Heart left ventricle (tissue), 16 donors: Measurements from ENCODE around the gene TMEM165. TPM values are rescaled to one million over a fixed set of nuclear protein-coding genes. Genes with fewer than 3 reads are reported as not detected.
"Not testable (repeated sequence)": the region's sequence is repeated elsewhere in the genome, so short reads cannot be mapped to it uniquely, and the experiment has no call there.

Experiments
- ATAC-seq, 4 donors: fragments of 200-7000 bp; cut with Tn5 transposase; one replicate each; pipeline ENCODE4 v1.9.1; 2020 to 2022; ENCODE audit warnings: moderate library complexity in 4 of 4, mild to moderate bottlenecking in 3 of 4, moderate number of reproducible peaks in 1 of 4
- DNase-seq, 5 donors: peaks; one replicate each; pipeline ENCODE4 v3.0.0-alpha.2; 2020
- H3K27ac ChIP-seq, 12 donors: fragments of 200-600 bp; sonication (generic) in 4 of 12; one replicate each; pipeline versions ENCODE4 v1.5.0 to v1.8.0; 2016 to 2022; ENCODE audit warnings: mild to moderate bottlenecking in 2 of 12
- H3K27me3 ChIP-seq, 9 donors: fragments of 200-600 bp; sonication (generic) in 2 of 9; one replicate each; pipeline versions ENCODE4 v1.5.1 to v1.8.0; 2016 to 2022; ENCODE audit warnings: mild to moderate bottlenecking in 3 of 9
- H3K36me3 ChIP-seq, 9 donors: fragments of 200-600 bp; sonication (generic) in 2 of 9; one replicate each; pipeline versions ENCODE4 v1.5.0 to v1.8.0; 2018 to 2022; ENCODE audit warnings: mild to moderate bottlenecking in 2 of 9
- H3K4me1 ChIP-seq, 12 donors: fragments of 200-600 bp; sonication (generic) in 4 of 12; one replicate each; pipeline versions ENCODE4 v1.5.0 to v1.8.0; 2016 to 2022; ENCODE audit warnings: mild to moderate bottlenecking in 3 of 12
- H3K4me3 ChIP-seq, 12 donors: fragments of 200-600 bp; sonication (generic) in 4 of 12; one replicate each; pipeline versions ENCODE4 v1.5.0 to v1.8.0; 2017 to 2022; ENCODE audit warnings: mild to moderate bottlenecking in 9 of 12, moderate library complexity in 4 of 12
- H3K9me3 ChIP-seq, 12 donors: fragments of 200-600 bp; sonication (generic) in 4 of 12; one replicate each; pipeline versions ENCODE4 v1.5.0 to v1.8.0; 2016 to 2022; ENCODE audit warnings: mild to moderate bottlenecking in 1 of 12
- POLR2A ChIP-seq, 2 donors: fragments of 450-650 bp; IDR thresholded peaks; one replicate each; pipeline ENCODE4 v1.6.1; 2017; ENCODE audit warnings: antibody characterized with exemption in 2 of 2, mild to moderate bottlenecking in 2 of 2, moderate library complexity in 2 of 2
- WGBS, 4 donors: extraction: QIAGEN DNeasy Blood & Tissue Kit in 2 of 4; methylation state at CpG; one replicate each; pipeline versions ENCODE4 v1.1.5 to v1.1.7; 2013 to 2018; 5-methylcytosine and 5-hydroxymethylcytosine counted together
- intact Hi-C, 10 donors: fragments of 100-400 bp; cut with DNase I; formaldehyde crosslinking; loops; one replicate each; pipeline versions ENCODE4 v1.11.1 to v1.14.2; 2022
- polyA plus RNA-seq, 2 donors: library from polyadenylated mRNA; stranded (reverse); fragments of 200-250 nt; gene quantifications; one replicate each; pipeline ENCODE4 v1.2.3, GENCODE V29; 2013
- total RNA-seq, 9 donors: library from RNA; depleted of rRNA in 2 of 9; stranded (reverse); fragments of >200 nt in 2 of 9; fragmentation: NEBNext Ultra II Directional in 3 of 9; extraction: Animal tissue kit (Norgen Biotek cat#: 25700) in 3 of 9; gene quantifications; one replicate each; pipeline versions ENCODE4 v1.1.0 to v1.2.4, GENCODE V29; 2016 to 2023
- TF ChIP-seq, protein P1 (sequence below), 12 donors: fragments of 200-600 bp; sonication (generic) in 4 of 12; IDR thresholded peaks; one replicate each; pipeline versions ENCODE4 v1.5.0 to v1.8.0; 2018 to 2022; ENCODE audit warnings: antibody characterized with exemption in 12 of 12, mild to moderate bottlenecking in 5 of 12
- donor health status: ischemic (EF 13 %, LVEDD 7.1; RV severe dilation, severe dysfunction).
- donor health status: healthy with polysubstance abuse.
- donor health status: DM: no; HTN: yes; CAD: no.
- donor health status: DM: no; HTN: no; CAD: no.
- donor health status: ischemic (EF 25% LVEDD 6.9; RV normal size, moderate dysfunction).
- donor health status: ischemic (EF 25% LVEDD 5.7; RV mildly dilated, moderate dysfunction).
- donor health status: healthy.
- donor health status: DM: yes; HTN: yes; CAD: no.
- donor health status: ischemic (EF 35%, LVEDD 5.7; RV mildly dilated, moderate dysfunction).
- donor health status: nonischemic (EF 11% LVEDD 7.7; RV severe dilation, severe dysfunction).
- donor health status: DM: yes; HTN: yes; CAD: no.
- donor health status: PGD.
- donor health status: ischemic (EF 29% LVEDD 5.4; RV normal size, mild dysfunction).
- donor health status: nonischemic (EF 23%, LVEDD 6.1; RV moderate dilation, normal function).

The TMEM165 gene
- total and polyA plus RNA-seq, 11 donors: 28.2 to 78.7 (median 53.9) TPM

DNA sequence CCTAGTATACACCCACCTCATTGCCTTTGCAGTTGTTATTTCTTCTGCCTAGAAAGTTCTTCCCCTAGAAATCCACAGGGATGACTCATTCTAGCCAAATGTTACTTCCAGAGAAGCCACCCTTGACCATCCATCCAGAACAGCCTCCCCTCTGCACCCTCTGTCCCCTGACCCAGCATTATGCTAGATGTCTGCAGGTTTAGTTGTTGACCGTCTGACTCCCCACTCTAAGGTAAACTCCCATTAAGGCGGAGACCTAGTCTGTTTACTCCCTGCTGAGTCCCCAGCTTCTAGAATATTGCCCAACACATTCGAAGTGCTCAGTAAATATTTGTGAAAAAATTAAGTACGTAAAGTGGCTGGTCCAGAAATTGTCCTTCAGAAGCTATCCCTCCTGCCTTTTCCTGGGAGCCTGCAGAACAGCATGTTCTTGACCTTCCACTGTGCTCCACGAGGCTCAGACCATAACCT lies 38.7 kb upstream of the TMEM165 start:
- Histone ChIP-seq H3K27ac (no peak overlapping the region), H3K36me3 (peaks cover 0 to 15% (median 0%) of the 10 kb centered on the region in 9 donors), H3K9me3 (no peaks in the 10 kb centered on the region), H3K27me3 (no peaks in the 10 kb centered on the region), H3K4me1 (peaks cover 0 to 30% (median 14%) of the 10 kb centered on the region in 12 donors), H3K4me3 (no peak overlapping the region)
- 94 to 99% (median 94%) methylated on average over 5 of the region's 5 CpGs for WGBS, 4 donors
- intact Hi-C loops: loop anchor here in 1 of 10 donors (10.0 kb wide), 1 partner anchor 378 kb away; no protein-coding TSS in a partner anchor
- ATAC-seq: no peak
- TF ChIP-seq POLR2A (IDR thresholded peaks at IDR 0.05): no peak
- TF ChIP-seq, protein P1, sequence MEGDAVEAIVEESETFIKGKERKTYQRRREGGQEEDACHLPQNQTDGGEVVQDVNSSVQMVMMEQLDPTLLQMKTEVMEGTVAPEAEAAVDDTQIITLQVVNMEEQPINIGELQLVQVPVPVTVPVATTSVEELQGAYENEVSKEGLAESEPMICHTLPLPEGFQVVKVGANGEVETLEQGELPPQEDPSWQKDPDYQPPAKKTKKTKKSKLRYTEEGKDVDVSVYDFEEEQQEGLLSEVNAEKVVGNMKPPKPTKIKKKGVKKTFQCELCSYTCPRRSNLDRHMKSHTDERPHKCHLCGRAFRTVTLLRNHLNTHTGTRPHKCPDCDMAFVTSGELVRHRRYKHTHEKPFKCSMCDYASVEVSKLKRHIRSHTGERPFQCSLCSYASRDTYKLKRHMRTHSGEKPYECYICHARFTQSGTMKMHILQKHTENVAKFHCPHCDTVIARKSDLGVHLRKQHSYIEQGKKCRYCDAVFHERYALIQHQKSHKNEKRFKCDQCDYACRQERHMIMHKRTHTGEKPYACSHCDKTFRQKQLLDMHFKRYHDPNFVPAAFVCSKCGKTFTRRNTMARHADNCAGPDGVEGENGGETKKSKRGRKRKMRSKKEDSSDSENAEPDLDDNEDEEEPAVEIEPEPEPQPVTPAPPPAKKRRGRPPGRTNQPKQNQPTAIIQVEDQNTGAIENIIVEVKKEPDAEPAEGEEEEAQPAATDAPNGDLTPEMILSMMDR (IDR thresholded peaks at IDR 0.05): no peak
- no peak for DNase-seq

DNA sequence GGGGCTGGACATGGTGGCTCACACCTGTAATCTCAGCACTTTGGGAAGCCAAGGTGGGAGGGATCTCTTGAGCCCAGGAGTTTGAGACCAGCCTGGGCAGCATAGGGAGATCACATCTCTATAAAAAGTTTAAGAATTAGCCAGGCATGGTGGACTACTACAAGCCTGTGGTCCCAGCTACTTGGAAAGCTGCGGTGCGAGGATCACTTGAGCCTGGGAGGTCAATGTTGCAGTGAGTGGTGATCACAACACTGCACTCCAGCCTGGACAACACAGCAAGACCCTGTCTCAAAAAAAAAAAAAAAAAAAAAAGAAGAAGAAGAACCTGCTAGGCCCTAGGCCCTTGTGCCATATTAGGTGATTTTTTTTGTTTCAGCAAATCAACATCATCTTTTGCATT lies 37.5 kb upstream of the TMEM165 start:
- H3K4me3 ChIP-seq: no peak overlapping the region
- intact Hi-C loops: loop anchor here in 1 of 10 donors (10.0 kb wide), 1 partner anchor 377 kb away; no protein-coding TSS in a partner anchor
- WGBS, 4 donors: 98 to 100% (median 99%) methylated on average over 2 of the region's 2 CpGs
- H3K27me3 ChIP-seq: no peaks in the 10 kb centered on the region
- TF ChIP-seq POLR2A (IDR thresholded peaks at IDR 0.05): no peak
- TF ChIP-seq, protein P1 (IDR thresholded peaks at IDR 0.05): no peak
- ATAC-seq (no peak), DNase-seq (no peak)
- no peaks in the 10 kb centered on the region for H3K9me3 ChIP-seq
- H3K27ac ChIP-seq: peak overlapping the region in 6 of 12 donors; percentile 61 to 77 (median 68)
- peaks cover 0 to 30% (median 14%) of the 10 kb centered on the region in 12 donors for H3K4me1 ChIP-seq
- peaks cover 0 to 11% (median 0%) of the 10 kb centered on the region in 9 donors for H3K36me3 ChIP-seq

DNA sequence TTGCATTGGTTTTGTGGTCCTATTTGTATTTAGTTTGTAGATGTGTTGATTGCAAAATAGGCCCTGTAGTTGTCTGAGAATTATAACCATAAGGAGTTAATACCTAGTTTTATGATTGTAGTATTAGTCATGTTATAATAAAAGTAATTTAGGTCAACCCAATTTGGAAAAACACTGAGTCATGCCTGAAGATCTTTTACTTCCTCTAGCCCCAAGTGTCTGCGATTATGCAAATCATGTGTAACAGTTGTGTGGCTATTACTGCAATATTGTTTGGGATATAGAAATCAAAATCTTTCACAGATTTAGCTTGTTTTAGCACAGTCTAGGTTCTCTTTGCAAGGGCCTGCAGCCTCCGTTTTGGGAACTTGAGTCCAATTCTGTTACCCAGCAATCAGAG lies 37.1 kb upstream of the TMEM165 start:
- 44 to 63% (median 48%) methylated on average over 2 of the region's 2 CpGs for WGBS, 4 donors
- no peak for TF ChIP-seq POLR2A (IDR thresholded peaks at IDR 0.05)
- Histone ChIP-seq H3K4me1 (peaks cover 0 to 30% (median 14%) of the 10 kb centered on the region in 12 donors), H3K9me3 (no peaks in the 10 kb centered on the region), H3K27me3 (no peaks in the 10 kb centered on the region), H3K4me3 (no peak overlapping the region), H3K36me3 (peaks cover 0 to 11% (median 0%) of the 10 kb centered on the region in 9 donors), H3K27ac (peak overlapping the region in 11 of 12 donors; percentile 43 to 77 (median 63))
- ATAC-seq (peak in 3 of 4 donors; percentile 64 to 83 (median 72)), DNase-seq (no peak)
- intact Hi-C loops: loop anchor here in 1 of 10 donors (10.0 kb wide), 1 partner anchor 376 kb away; no protein-coding TSS in a partner anchor

DNA sequence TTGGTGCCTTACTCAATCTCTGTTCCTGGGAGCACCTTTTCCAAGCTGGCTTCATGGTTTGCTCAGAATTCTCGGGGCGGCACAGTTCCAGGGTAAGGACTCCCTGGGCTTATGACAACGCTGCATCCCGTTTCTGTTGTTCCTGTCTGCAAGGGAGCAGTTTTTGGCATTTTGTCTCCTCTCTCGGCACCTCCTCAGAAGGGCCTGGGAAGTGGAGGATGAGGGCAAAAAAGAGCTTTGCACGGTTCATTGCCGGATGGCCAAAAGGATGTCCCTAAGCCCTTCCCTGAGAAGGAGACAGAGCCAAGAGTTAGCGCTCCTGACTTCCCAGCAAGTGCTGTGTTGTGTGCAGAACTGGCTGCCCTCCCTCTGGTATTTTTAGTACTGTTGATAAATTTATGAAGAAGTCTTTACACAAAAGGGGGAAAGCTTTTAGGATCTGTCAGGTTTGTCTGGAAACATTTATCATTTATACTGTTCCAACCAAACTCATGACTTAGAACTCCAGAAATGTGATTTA lies 36.3 kb upstream of the TMEM165 start:
- H3K4me1 ChIP-seq: peaks cover 0 to 30% (median 14%) of the 10 kb centered on the region in 12 donors
- DNase-seq (peak in 4 of 5 donors; percentile 31 to 48 (median 40)), ATAC-seq (peak; percentile 63 to 91 (median 88))
- peak overlapping the region in 11 of 12 donors; percentile 43 to 77 (median 63) for H3K27ac ChIP-seq
- no peaks in the 10 kb centered on the region for H3K27me3 ChIP-seq
- 43 to 66% (median 49%) methylated on average over 8 of the region's 8 CpGs for WGBS, 4 donors
- no peaks in the 10 kb centered on the region for H3K9me3 ChIP-seq
- H3K36me3 ChIP-seq: peaks cover 0 to 12% (median 0%) of the 10 kb centered on the region in 9 donors
- intact Hi-C loops: loop anchor here in 1 of 10 donors (10.0 kb wide), 1 partner anchor 375 kb away; no protein-coding TSS in a partner anchor
- H3K4me3 ChIP-seq: peak overlapping the region in 1 of 12 donors; percentile 10
- TF ChIP-seq POLR2A (IDR thresholded peaks at IDR 0.05): no peak
- TF ChIP-seq, protein P1 (IDR thresholded peaks at IDR 0.05): no peak

DNA sequence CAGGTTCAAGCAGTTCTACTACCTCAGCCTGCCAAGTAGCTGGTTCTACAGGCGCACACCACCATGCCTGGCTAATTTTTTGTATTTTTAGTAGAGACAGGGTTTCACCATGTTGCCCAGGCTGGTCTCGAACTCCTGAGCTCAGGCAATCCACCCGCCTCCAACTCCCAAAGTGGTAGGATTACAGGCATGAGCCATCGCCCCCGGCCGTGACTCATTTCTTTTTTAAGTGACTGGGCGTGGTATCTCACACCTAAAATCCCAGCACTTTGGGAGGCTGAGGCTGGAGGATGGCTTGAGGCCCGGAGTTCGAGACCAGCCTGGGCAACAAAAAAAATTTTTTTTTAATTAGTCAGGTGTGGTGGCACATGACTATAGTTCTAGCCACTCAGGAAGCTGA lies 32.8 kb upstream of the TMEM165 start:
- ATAC-seq: not testable (repeated sequence)

More for the DNA sequence above, 32.8 kb upstream of the TMEM165 start:
- H3K27me3 ChIP-seq, H3K27ac ChIP-seq, DNase-seq, H3K9me3 ChIP-seq, H3K4me3 ChIP-seq, intact Hi-C loops: not testable (repeated sequence)
- Histone ChIP-seq H3K4me1 (peaks cover 0 to 23% (median 14%) of the 10 kb centered on the region in 12 donors), H3K36me3 (peaks cover 0 to 40% (median 7%) of the 10 kb centered on the region in 9 donors)
- WGBS, 4 donors: 96 to 99% (median 98%) methylated on average over 9 of the region's 9 CpGs
